GM12873 (cell line): ENCODE results near the gene PSMA1.

Source experiments
- CTCF ChIP-seq: IDR thresholded peaks from 2 replicates; pipeline ENCODE4 v1.5.1; 2012; ENCODE audit warnings: low read depth, mild to moderate bottlenecking, moderate library complexity, low read length, control low read depth; ENCODE audit not compliant: insufficient read depth; ENCODE audit errors: missing control alignments

The PSMA1 gene

DNA sequence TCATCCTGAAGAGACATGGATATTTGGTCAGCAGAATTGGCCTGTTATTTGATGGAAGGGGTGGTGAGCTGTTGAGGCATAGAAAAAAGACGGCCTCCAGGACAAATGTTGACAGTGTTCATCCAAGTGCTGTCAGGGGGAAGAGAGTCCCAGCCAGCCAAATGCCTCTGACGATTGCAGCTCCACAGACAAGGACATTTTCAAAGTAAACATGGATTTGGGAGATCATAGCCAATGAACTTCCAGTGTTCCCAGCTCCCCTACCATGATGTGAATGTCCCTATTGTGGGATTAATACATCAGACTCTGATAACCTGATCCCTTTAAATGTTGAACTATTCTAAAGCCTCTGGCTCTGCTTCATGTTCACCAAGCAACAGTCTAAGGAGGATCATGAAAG, 31.2 kb upstream of the PSMA1 start:
- TF ChIP-seq CTCF, result no peak

DNA sequence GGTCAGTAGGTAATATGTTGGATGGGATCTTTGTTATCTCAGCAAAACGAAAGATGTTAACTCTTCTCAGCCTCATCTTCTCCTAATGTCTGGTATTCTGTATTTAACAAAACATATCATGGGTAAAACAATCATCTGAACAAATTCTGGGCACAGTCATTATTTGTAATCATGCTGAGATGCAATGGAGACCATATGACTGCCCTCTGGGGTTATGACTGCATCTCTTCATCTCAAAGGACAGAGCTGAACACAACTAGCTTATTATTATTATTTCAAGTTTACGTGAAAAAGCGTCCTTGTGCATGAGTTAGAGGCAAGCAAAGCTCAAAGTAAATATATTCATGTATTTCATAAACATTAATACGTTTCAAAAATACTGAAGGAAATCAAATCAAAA, 29.7 kb upstream of the PSMA1 start:
- no peak for TF ChIP-seq CTCF

DNA sequence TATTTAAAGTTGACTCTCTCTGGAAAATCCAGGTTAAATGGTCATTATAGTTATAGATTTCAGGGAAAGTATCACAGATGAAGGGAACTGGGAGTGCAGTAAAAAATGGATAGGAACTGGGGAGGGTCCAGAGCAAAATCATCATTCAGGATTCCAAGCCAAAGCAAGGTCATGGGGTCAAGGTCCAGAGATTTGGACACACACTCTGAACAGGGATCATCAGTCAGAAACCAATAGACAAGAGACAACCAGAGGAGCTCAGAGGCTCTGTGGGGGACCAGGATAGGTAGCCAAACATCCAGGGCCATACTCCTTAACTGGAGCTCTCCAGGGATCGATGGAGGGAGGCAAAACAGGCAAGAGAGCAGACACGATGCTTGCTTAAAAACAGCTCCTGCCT, 27.3 kb upstream of the PSMA1 start:
- TF ChIP-seq CTCF, result no peak

GRCh38 chr11:14546672-14547071, 26.5 kb upstream of the PSMA1 start:
- no peak for TF ChIP-seq CTCF

DNA sequence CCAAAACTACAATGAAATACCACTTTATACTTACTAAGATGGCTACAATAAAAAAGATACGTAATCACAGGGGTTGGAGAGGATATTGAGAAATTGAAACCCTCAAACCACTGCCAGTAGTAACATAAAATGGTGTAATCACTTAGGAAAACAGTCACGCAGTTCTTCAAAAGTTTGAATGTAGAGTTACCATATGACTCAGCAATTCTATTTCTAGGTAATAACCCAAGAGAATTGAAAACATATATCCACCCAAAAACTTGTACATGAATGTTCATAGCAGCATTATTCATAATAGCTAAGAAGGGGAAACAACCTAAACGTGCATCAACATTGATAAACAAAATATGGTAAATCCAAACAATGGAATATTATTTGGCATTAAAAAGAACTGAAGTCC, 24.4 kb upstream of the PSMA1 start:
- no peak for TF ChIP-seq CTCF

DNA sequence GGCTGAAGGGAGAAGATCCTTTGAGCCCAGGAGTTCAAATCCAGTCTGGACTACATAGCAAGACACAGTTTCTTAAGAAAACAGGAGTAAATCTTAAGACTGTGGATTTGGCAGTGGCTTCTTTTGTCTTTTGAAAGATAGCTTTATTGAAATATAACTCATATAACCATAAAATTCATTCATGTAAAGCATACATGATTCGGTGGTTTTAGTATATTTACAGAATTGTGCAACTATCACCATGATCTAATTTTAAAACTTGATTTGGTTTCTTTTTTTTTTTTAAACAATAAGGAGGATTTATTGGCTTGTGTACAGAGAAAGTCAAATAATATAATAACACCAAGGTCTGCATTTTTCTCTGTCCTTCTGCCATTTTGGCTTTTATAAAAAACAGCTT, 23.1 kb upstream of the PSMA1 start:
- TF ChIP-seq CTCF, result no peak

DNA sequence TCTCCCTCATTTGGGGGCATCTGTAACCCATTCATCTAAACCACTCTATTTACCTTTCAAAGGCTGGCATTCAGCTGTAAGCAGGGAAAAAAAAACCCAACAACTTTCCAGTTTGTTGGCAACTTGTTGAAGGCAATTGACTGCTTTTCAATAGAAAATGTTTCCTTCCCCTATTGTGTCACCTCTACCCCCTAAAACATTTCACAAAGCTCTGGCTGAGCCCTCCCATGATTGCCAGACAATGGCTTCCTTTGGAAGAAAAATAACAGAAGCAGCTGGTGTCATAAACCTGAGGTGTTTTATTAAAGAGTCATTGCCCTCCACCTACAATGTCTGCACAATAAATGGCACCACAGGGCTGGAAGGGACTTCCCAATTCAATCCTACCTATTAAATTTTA, 22.1 kb upstream of the PSMA1 start:
- no peak for TF ChIP-seq CTCF

GRCh38 chr11:14541192-14541947, 21.2 kb upstream of the PSMA1 start:
- TF ChIP-seq CTCF, result no peak
